GM12872 (cell line): ENCODE results near the gene LIF.

Experiments used
- CTCF ChIP-seq: IDR thresholded peaks from 3 replicates; pipeline ENCODE4 v1.5.1; 2011; ENCODE audit warnings: low read depth, mild to moderate bottlenecking, low read length, moderate library complexity; ENCODE audit not compliant: insufficient read depth

LIF gene

GRCh38 chr22:30239488-30240405 is 6.8 kb downstream of the LIF start:
- TF ChIP-seq CTCF, result no peak

- TF ChIP-seq CTCF, result no peak
Measured at GRCh38 chr22:30238661-30239487, 7.7 kb downstream of the LIF start.

- TF ChIP-seq CTCF, result no peak
Measured at GRCh38 chr22:30238136-30238535, 8.4 kb downstream of the LIF start.

GRCh38 chr22:30236875-30237274 is 9.7 kb downstream of the LIF start:
- no peak for TF ChIP-seq CTCF

GRCh38 chr22:30235687-30236170 is 10.8 kb downstream of the LIF start:
- TF ChIP-seq CTCF, result no peak

- TF ChIP-seq CTCF, result no peak
Measured at GRCh38 chr22:30234786-30235470, 11.6 kb downstream of the LIF start.

- no peak for TF ChIP-seq CTCF
Measured at GRCh38 chr22:30233582-30233981, 13.0 kb downstream of the LIF start.
